Ascending aorta (tissue), 2 donors: ENCODE data around the gene GNA15. TPM values are rescaled to one million over a fixed set of nuclear protein-coding genes. Genes with fewer than 3 reads are reported as not detected.
A peak's percentile ranks its signal among the peaks of the same experiment; 100 is the strongest.

Source experiments
- DNase-seq, 2 donors: peaks; one replicate each; pipeline ENCODE4 v3.0.0-alpha.2; 2019; ENCODE audit warnings: low spot score in 2 of 2
- H3K27ac ChIP-seq, 2 donors: fragments of 200-600 bp; sonication (generic); one replicate each; pipeline ENCODE4 v1.5.1; 2016 to 2017; ENCODE audit warnings: mild to moderate bottlenecking in 1 of 2
- H3K27me3 ChIP-seq: fragments of 200-600 bp; sonication (generic); one replicate; pipeline ENCODE4 v1.5.1; 2017
- H3K36me3 ChIP-seq, 2 donors: fragments of 200-600 bp; sonication (generic); one replicate each; pipeline ENCODE4 v1.5.1; 2016
- H3K4me1 ChIP-seq, 2 donors: fragments of 200-600 bp; sonication (generic); one replicate each; pipeline ENCODE4 v1.5.1; 2016 to 2017; ENCODE audit warnings: mild to moderate bottlenecking in 1 of 2
- H3K4me3 ChIP-seq, 2 donors: fragments of 200-600 bp; sonication (generic); one replicate each; pipeline ENCODE4 v1.5.1; 2016 to 2017; ENCODE audit warnings: mild to moderate bottlenecking in 1 of 2
- H3K9me3 ChIP-seq, 2 donors: fragments of 200-600 bp; sonication (generic); one replicate each; pipeline ENCODE4 v1.5.1; 2016
- intact Hi-C: fragments of 100-400 bp; cut with DNase I; formaldehyde crosslinking; loops from one replicate; pipeline ENCODE4 v1.15.1; 2023
- total RNA-seq: library from RNA; depleted of rRNA; stranded (reverse); fragments of >200 nt; gene quantifications from one replicate; pipeline ENCODE4 v1.1.0, GENCODE V29; 2016
- TF ChIP-seq, protein P1 (sequence below), 3 experiments: fragments of 200-600 bp in 2 of 3; fragments of 450-650 bp in 1 of 3; sonication (generic) in 2 of 3; IDR thresholded peaks; one replicate each; pipeline ENCODE4 v1.5.1; 2016 to 2019; ENCODE audit warnings: antibody characterized with exemption in 3 of 3, mild to moderate bottlenecking in 1 of 3, moderate library complexity in 1 of 3

GNA15 gene
- total RNA-seq, 1 donor from 2014 or later = 7.1 TPM

- no peak for DNase-seq
- Histone ChIP-seq H3K9me3 (no peaks in the 10 kb centered on the region), H3K36me3 (peaks cover 0 to 4% of the 10 kb centered on the region in 2 donors), H3K4me3 (peak overlapping the region; percentile 89 to 98), H3K27me3 (no peaks in the 10 kb centered on the region), H3K27ac (no peak overlapping the region), H3K4me1 (peaks cover 13 to 16% of the 10 kb centered on the region in 2 donors)
- intact Hi-C loops = no loop called here
- TF ChIP-seq, protein P1, sequence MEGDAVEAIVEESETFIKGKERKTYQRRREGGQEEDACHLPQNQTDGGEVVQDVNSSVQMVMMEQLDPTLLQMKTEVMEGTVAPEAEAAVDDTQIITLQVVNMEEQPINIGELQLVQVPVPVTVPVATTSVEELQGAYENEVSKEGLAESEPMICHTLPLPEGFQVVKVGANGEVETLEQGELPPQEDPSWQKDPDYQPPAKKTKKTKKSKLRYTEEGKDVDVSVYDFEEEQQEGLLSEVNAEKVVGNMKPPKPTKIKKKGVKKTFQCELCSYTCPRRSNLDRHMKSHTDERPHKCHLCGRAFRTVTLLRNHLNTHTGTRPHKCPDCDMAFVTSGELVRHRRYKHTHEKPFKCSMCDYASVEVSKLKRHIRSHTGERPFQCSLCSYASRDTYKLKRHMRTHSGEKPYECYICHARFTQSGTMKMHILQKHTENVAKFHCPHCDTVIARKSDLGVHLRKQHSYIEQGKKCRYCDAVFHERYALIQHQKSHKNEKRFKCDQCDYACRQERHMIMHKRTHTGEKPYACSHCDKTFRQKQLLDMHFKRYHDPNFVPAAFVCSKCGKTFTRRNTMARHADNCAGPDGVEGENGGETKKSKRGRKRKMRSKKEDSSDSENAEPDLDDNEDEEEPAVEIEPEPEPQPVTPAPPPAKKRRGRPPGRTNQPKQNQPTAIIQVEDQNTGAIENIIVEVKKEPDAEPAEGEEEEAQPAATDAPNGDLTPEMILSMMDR (IDR thresholded peaks at IDR 0.05) = no peak
Observed at GRCh38 chr19:3186891-3187661, 51.2 kb downstream of the GNA15 start.

- H3K27ac ChIP-seq = no peak overlapping the region
- DNase-seq = no peak
- no peak overlapping the region for H3K4me3 ChIP-seq
- H3K9me3 ChIP-seq = no peaks in the 10 kb centered on the region
- intact Hi-C loops = no loop called here
- peaks cover 0 to 5% of the 10 kb centered on the region in 2 donors for H3K36me3 ChIP-seq
- TF ChIP-seq, protein P1 (IDR thresholded peaks at IDR 0.05) = no peak
- peaks cover 13 to 16% of the 10 kb centered on the region in 2 donors for H3K4me1 ChIP-seq
- no peaks in the 10 kb centered on the region for H3K27me3 ChIP-seq
Observed at GRCh38 chr19:3187662-3188511, 52.1 kb downstream of the GNA15 start.

DNA sequence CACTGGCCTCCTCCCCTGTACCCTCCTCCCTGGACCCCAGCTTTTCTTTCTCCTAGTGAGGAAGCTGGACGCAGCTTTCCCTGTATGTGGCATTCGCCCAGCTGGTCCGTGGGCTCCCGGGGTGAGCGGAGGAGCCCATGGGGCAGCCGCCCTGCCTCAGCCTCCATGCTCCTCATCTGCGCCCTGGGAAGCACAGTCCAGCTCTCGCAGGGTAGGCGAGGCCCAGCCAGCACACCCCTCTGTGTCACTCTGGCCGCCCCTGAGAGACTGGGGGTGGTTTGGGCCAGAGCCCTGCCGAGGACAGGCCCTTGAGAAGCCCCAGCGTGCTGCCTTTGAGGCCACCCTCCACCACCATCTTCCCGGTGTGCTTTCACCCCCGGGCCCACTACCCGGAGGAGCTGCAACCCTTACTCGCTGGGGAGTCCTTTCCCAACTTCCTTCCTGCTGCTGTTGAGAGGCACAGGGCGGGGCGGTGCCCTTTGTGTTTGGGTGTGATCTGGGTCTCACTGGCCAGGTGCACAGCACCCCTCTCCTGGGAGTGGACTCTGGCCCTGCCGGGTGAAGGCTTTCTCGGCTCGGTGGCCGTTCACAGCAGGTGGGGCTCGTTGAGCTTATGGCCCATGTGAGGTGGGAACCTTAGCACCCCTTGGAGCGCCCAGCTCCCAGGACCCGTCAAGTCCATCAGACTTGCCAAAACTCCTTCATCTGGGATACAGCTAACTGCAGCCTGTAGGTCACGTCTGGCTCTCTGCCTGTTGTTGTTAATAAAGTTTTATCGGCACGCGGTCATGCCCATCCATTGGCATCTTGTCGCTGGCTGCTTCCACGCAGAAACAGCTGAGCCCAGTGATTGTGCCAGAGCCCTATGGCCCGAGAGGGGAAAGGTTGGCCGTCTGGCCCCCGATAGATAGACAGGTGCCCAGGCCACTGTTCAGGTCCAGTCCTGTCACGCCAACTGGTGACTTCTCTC lies 53.1 kb downstream of the GNA15 start:
- no peaks in the 10 kb centered on the region for H3K9me3 ChIP-seq
- H3K27ac ChIP-seq = no peak overlapping the region
- TF ChIP-seq, protein P1 (IDR thresholded peaks at IDR 0.05) = no peak
- DNase-seq = no peak
- no peaks in the 10 kb centered on the region for H3K27me3 ChIP-seq
- H3K36me3 ChIP-seq = peaks cover 0 to 15% of the 10 kb centered on the region in 2 donors
- H3K4me3 ChIP-seq = no peak overlapping the region
- intact Hi-C loops = no loop called here
- H3K4me1 ChIP-seq = peaks cover 13 to 16% of the 10 kb centered on the region in 2 donors

DNA sequence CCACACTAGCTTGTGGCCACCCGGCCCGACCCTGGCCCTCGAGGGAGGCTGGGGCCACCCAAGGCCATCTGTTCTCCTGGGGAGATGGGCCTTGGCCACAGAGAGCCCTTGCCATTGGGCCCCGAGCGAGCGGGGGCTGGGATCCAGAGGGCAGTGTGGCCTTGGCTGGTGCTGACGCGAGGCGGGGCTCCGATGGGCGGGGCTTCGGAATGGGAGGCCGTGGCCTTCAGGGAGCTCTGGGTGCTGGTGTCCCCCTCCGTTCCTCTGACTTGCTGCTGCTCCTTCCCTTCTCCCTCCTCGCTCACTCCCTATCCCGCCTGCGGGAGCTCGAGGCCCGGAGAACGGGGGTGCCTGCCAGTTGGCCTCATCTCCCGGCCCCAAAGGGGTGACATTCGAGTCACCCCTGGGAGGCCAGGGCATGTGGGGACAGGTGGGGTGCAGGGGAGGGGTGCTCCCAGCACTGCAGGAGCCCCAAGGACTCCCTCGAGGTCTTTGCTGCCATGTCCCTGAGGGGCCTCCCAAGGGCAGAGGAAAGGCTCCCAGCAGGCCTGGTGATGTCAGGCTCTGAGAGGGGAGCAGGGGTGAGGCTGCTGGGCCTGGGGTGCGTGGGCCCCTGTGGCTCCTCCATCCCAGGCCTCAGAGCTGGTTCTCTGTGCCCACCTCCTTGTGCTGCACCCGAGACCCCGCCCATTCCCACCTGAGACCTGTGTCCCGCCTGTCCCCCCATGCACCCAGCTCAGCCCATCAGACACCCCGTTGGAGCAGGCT lies 54.1 kb downstream of the GNA15 start:
- Histone ChIP-seq H3K9me3 (no peaks in the 10 kb centered on the region), H3K27me3 (no peaks in the 10 kb centered on the region), H3K4me1 (peaks cover 13 to 16% of the 10 kb centered on the region in 2 donors), H3K4me3 (no peak overlapping the region), H3K27ac (no peak overlapping the region), H3K36me3 (peaks cover 0 to 24% of the 10 kb centered on the region in 2 donors)
- TF ChIP-seq, protein P1 (IDR thresholded peaks at IDR 0.05) = no peak
- intact Hi-C loops = no loop called here
- DNase-seq = no peak

DNA sequence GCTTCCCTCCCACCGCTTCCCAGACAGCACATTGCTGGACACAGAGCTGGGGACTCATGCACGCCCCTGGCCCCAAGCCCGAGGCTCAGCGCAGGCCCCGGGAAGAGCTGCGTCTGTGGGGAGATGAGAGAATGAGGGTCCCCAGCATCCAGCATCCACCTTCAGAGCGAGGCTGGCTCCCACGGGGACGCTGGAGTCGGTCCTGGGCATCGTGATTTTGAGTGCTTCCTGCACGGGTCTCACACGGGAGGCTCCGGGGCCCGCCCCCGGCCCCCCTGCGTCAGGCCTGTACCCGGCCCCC lies 54.6 kb downstream of the GNA15 start:
- DNase-seq = no peak
- TF ChIP-seq, protein P1 (IDR thresholded peaks at IDR 0.05) = no peak
- H3K27me3 ChIP-seq = no peaks in the 10 kb centered on the region
- H3K27ac ChIP-seq = no peak overlapping the region
- peaks cover 13 to 16% of the 10 kb centered on the region in 2 donors for H3K4me1 ChIP-seq
- peaks cover 0 to 25% of the 10 kb centered on the region in 2 donors for H3K36me3 ChIP-seq
- intact Hi-C loops = no loop called here
- H3K9me3 ChIP-seq = no peaks in the 10 kb centered on the region
- no peak overlapping the region for H3K4me3 ChIP-seq
